ENCODE measurements around the gene OSBPL6. TPM values are rescaled to one million over a fixed set of nuclear protein-coding genes. Genes with fewer than 3 reads are reported as not detected.

The OSBPL6 gene
- total and polyA plus RNA-seq, 9 of the 15 experiments (the other 6 are each of a cell fraction or from before 2014, with no cell fraction given): 3.4 to 12.7 (median 9.3) TPM

GRCh38 chr2:178273787-178274360, 79.6 kb downstream of the OSBPL6 start (continued):
- TF ChIP-seq ZBTB9 (CRISPR knock-in tag; IDR thresholded peaks at IDR 0.05) (peak; percentile 95), TOE1 (IDR thresholded peaks at IDR 0.05; ENCODE audit: borderline replicate concordance) (peak; percentile 60; the same call in 1 of the 2 replicates), TOE1 (CRISPR knock-in tag; IDR thresholded peaks at IDR 0.05; ENCODE audit: borderline replicate concordance, low read depth) (no peak), ZKSCAN1 (IDR thresholded peaks at IDR 0.05; ENCODE audit: low read depth, low read length) (0 out of 2 replicates have a peak, but pooled peaks have one; percentile 19), CXXC5 (CRISPR knock-in tag; IDR thresholded peaks at IDR 0.05) (peak; percentile 71), MCM7 (IDR thresholded peaks at IDR 0.05) (no peak), SMARCA4 (IDR thresholded peaks at IDR 0.05) (peak; percentile 99), MXD1 (CRISPR knock-in tag; IDR thresholded peaks at IDR 0.05; ENCODE audit: borderline replicate concordance, poor library complexity, severe bottlenecking) (peak; percentile 54), HLTF (IDR thresholded peaks at IDR 0.05) (0 out of 2 replicates have a peak, but pooled peaks have one; percentile 73), NCOR1 (IDR thresholded peaks at IDR 0.05) (peak; percentile 99), HMGN3 (IDR thresholded peaks at IDR 0.05; ENCODE audit: borderline replicate concordance, extremely low read depth, insufficient read length, low read depth, low read length) (peak; percentile 99), NFE2L1 (tag; IDR thresholded peaks at IDR 0.05; ENCODE audit: borderline replicate concordance, low read depth) (peak; percentile 63)
- TF ChIP-seq, protein P1, sequence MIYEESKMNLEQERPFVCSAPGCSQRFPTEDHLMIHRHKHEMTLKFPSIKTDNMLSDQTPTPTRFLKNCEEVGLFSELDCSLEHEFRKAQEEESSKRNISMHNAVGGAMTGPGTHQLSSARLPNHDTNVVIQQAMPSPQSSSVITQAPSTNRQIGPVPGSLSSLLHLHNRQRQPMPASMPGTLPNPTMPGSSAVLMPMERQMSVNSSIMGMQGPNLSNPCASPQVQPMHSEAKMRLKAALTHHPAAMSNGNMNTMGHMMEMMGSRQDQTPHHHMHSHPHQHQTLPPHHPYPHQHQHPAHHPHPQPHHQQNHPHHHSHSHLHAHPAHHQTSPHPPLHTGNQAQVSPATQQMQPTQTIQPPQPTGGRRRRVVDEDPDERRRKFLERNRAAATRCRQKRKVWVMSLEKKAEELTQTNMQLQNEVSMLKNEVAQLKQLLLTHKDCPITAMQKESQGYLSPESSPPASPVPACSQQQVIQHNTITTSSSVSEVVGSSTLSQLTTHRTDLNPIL (CRISPR knock-in tag; IDR thresholded peaks at IDR 0.05): peak; percentile 37; the same call in 1 of the 2 replicates
- TF ChIP-seq, protein P2, sequence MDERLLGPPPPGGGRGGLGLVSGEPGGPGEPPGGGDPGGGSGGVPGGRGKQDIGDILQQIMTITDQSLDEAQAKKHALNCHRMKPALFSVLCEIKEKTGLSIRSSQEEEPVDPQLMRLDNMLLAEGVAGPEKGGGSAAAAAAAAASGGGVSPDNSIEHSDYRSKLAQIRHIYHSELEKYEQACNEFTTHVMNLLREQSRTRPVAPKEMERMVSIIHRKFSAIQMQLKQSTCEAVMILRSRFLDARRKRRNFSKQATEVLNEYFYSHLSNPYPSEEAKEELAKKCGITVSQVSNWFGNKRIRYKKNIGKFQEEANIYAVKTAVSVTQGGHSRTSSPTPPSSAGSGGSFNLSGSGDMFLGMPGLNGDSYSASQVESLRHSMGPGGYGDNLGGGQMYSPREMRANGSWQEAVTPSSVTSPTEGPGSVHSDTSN (CRISPR knock-in tag; IDR thresholded peaks at IDR 0.05; ENCODE audit: low read depth): no peak
- TF ChIP-seq, protein P2 (tag; conservative IDR thresholded peaks at IDR 0.05; ENCODE audit: low read depth): peak; percentile 73
- TF ChIP-seq, protein P3, sequence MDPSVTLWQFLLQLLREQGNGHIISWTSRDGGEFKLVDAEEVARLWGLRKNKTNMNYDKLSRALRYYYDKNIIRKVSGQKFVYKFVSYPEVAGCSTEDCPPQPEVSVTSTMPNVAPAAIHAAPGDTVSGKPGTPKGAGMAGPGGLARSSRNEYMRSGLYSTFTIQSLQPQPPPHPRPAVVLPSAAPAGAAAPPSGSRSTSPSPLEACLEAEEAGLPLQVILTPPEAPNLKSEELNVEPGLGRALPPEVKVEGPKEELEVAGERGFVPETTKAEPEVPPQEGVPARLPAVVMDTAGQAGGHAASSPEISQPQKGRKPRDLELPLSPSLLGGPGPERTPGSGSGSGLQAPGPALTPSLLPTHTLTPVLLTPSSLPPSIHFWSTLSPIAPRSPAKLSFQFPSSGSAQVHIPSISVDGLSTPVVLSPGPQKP (CRISPR knock-in tag; IDR thresholded peaks at IDR 0.05): no peak
